Measurements from ENCODE around the gene GRAMD1B. TPM values are rescaled to one million over a fixed set of nuclear protein-coding genes. Genes with fewer than 3 reads are reported as not detected.

The GRAMD1B gene
- 22.3 to 32.7 TPM (median 32.0 TPM) in 5 replicates for total RNA-seq (2022; extraction: Qiagen RNA extraction)

DNA sequence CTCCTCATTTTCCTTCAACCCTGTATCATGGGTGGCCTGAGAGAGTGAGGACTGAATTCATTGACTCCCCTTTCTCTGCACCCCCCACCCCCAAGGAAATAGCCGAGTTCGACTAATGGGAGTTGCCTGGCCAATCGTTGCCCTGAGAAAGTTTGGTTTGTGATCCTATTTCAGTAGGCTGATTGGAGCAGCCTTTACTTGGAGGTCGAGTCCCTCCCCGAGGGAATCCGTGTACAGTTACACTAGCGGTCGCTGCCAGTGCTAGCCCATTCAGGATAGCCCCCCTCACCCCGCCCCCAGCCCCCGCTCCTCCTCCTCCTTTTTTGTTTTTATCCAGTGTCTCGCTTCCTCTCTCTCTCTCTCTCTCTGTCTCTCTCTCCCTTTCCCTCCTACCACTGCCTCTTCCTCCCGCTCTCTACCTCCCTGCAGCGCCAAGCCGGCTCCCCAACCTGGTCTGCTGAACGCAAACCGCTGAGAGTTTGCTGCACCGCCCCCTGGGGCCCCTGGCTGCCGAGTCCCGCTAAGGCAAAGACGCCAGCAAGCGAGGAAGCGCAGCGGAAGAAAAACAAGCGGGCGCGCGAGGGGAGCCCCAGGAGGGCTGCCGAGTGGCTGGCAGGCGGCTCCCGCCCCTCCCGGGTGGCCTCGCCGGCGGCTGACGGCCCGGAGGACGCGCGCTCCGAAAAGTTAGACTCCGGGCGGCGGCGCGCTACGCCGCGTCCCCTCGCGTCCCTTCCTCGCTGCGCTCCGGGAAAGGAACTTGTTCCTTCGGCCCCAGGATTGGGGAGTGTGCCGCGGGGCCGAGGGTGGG lies at the start of gene GRAMD1B:
TSS of gene GRAMD1B (plus strand) at position 357 of the 808 bp plus-strand sequence. CDS start 524 bp downstream, outside the sequence.

DNA sequence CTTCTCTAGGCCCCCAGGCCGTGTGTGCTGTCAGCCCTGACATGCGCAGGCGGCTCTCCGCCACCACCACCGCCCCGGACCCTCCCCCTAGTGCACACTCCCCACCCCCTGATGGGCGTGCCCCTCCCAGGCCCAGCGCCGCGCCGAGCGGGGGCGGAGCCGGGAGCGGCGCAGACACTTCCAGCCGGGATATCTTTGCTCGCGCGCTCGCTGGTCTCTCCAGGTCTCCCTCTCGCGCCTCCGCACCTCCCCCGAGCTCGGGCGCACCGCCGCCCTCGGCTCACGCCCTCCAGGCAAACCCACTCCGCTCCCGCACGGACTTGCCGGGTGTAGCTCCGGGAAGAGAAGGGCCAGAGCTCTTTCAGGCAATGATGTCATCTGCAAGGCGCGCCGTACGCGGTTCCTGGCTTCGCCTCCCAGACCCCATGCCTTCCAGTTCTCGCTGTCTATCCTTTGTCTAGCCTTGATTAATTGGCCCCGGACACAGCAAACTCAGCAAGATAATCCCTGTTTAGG lies 224.6 kb downstream of the GRAMD1B start, which contains the start of gene SCN3B:
TSS of gene SCN3B (minus strand) at position 59 of the 516 bp plus-strand sequence. CDS start 823 bp downstream, outside the sequence.

Other genes with a start within 250 kb of the GRAMD1B start
- 16.3 to 24.2 TPM (median 21.4 TPM) in 5 replicates for gene CLMP, start 235.0 kb upstream of the GRAMD1B start, total RNA-seq (2022; extraction: Qiagen RNA extraction)
- gene SCN3B, start 224.4 kb downstream of the GRAMD1B start, total RNA-seq (2022; extraction: Qiagen RNA extraction), result 0.08 to 0.25 TPM (median 0.17 TPM) in 5 replicates